ENCODE data around the gene CLEC2L. TPM values are rescaled to one million over a fixed set of nuclear protein-coding genes. Genes with fewer than 3 reads are reported as not detected.

The CLEC2L gene
- total and polyA plus RNA-seq, 7 experiments from 2014 or later: not detected

GRCh38 chr7:139572071-139572470 lies 48.6 kb downstream of the CLEC2L start:
- Histone ChIP-seq H3K36me3 (ENCODE audit: control insufficient read depth in 2 of 3, insufficient read depth in 3 of 3, low read length in 3 of 3) (peaks cover 0 to 68% (median 3%) of the 10 kb centered on the region in 3 experiments), H3K27ac (ENCODE audit: low read depth, low read length) (no peak overlapping the region), H3K4me3 (ENCODE audit: low read length) (no peak overlapping the region), H3K9me3 (ENCODE audit: control insufficient read depth in 2 of 3, low read length in 3 of 3) (no peaks in the 10 kb centered on the region), H3K27me3 (ENCODE audit: control insufficient read depth in 2 of 2, insufficient read depth in 2 of 2, low read length in 2 of 2) (no peaks in the 10 kb centered on the region), H3K4me1 (ENCODE audit: control insufficient read depth in 2 of 2, insufficient read depth in 2 of 2, low read length in 2 of 2) (no peaks in the 10 kb centered on the region)
- Mint-ChIP-seq H3K27ac (no peak overlapping the region), H3K4me1 (peaks cover 0 to 14% (median 10%) of the 10 kb centered on the region in 7 donors), H3K36me3 (peaks cover 2 to 61% (median 35%) of the 10 kb centered on the region in 5 donors), H3K4me3 (no peak overlapping the region), H3K9me3 (peaks cover 0 to 7% (median 0%) of the 10 kb centered on the region in 11 donors), H3K27me3 (no peaks in the 10 kb centered on the region)
- ATAC-seq: no peak
- ChIA-PET CTCF (no interaction called here), POLR2A (interaction anchor here (1.4 kb wide), 1 partner anchor 9 kb away, joined by 3 read pairs; no protein-coding TSS in a partner anchor)
- no peak for DNase-seq
- intact Hi-C loops (cut with micrococcal nuclease): no loop called here

DNA sequence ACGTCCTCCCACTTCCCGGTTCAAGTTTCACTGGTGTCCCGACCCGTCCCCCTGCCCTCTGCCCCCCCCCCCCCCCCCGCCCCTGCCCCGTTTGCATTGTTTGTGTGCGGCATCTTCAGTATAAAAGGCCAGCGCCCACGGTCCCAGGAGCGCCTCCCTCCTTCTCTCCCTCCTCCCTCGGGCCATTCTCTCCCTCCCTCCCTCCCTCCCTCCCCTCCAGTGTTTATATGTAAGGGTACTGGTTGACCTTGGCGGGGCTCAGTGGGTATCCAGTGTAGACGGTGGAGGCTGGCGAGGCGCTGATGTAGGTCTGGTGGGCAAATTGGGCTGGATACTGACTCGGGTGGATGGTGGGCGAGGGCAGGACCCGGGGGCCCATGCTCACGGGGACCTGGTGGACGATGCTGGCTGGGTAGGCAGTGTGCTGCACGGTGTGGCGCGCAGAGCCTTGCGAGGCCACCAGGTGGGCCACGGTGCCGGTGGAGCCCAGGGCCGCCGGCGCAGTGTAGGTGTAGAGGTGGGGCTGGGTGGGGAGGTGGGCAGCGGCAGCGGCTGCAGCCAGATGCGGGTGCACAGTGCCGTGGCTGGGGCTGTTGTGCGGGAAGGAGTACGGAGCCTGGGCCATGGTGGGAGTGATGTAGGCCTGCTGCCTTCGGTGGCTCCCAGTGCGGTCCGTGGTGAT lies 49.4 kb downstream of the CLEC2L start:
- Histone ChIP-seq H3K27me3 (ENCODE audit: control insufficient read depth in 2 of 2, insufficient read depth in 2 of 2, low read length in 2 of 2) (no peaks in the 10 kb centered on the region), H3K27ac (ENCODE audit: low read depth, low read length) (no peak overlapping the region), H3K36me3 (ENCODE audit: control insufficient read depth in 2 of 3, insufficient read depth in 3 of 3, low read length in 3 of 3) (peaks cover 0 to 73% (median 3%) of the 10 kb centered on the region in 3 experiments), H3K4me3 (ENCODE audit: low read length) (no peak overlapping the region), H3K4me1 (ENCODE audit: control insufficient read depth in 2 of 2, insufficient read depth in 2 of 2, low read length in 2 of 2) (no peaks in the 10 kb centered on the region), H3K9me3 (ENCODE audit: control insufficient read depth in 2 of 3, low read length in 3 of 3) (no peaks in the 10 kb centered on the region)
- peaks cover 0 to 8% (median 8%) of the 10 kb centered on the region in 7 donors for H3K4me1 Mint-ChIP-seq
- no peaks in the 10 kb centered on the region for H3K27me3 Mint-ChIP-seq
- H3K4me3 Mint-ChIP-seq: no peak overlapping the region
- POLR2A ChIA-PET: interaction anchor here (1.4 kb wide), 1 partner anchor 10 kb away, joined by 3 read pairs; no protein-coding TSS in a partner anchor
- H3K9me3 Mint-ChIP-seq: peaks cover 0 to 5% (median 0%) of the 10 kb centered on the region in 11 donors
- DNase-seq (no peak), ATAC-seq (no peak)
- intact Hi-C loops (cut with micrococcal nuclease): no loop called here
- CTCF ChIA-PET: no interaction called here
- peaks cover 2 to 57% (median 33%) of the 10 kb centered on the region in 5 donors for H3K36me3 Mint-ChIP-seq
- H3K27ac Mint-ChIP-seq: no peak overlapping the region

GRCh38 chr7:139573871-139574270 lies 50.4 kb downstream of the CLEC2L start:
- CTCF ChIA-PET: no interaction called here
- peaks cover 0 to 73% (median 3%) of the 10 kb centered on the region in 3 experiments for H3K36me3 ChIP-seq (ENCODE audit: control insufficient read depth in 2 of 3, insufficient read depth in 3 of 3, low read length in 3 of 3)
- POLR2A ChIA-PET: interaction anchor here (0.6 kb wide), 1 partner anchor 15 kb away, joined by 4 read pairs; no protein-coding TSS in a partner anchor
- no peak overlapping the region for H3K27ac ChIP-seq (ENCODE audit: low read depth, low read length)
- ATAC-seq: no peak
- no peaks in the 10 kb centered on the region for H3K9me3 ChIP-seq (ENCODE audit: control insufficient read depth in 2 of 3, low read length in 3 of 3)
- Mint-ChIP-seq H3K27me3 (no peaks in the 10 kb centered on the region), H3K36me3 (peaks cover 3 to 52% (median 26%) of the 10 kb centered on the region in 5 donors), H3K4me3 (no peak overlapping the region), H3K27ac (no peak overlapping the region), H3K4me1 (peaks cover 0 to 1% (median 0%) of the 10 kb centered on the region in 7 donors), H3K9me3 (no peaks in the 10 kb centered on the region)
- H3K27me3 ChIP-seq (ENCODE audit: control insufficient read depth in 2 of 2, insufficient read depth in 2 of 2, low read length in 2 of 2): no peaks in the 10 kb centered on the region
- no peaks in the 10 kb centered on the region for H3K4me1 ChIP-seq (ENCODE audit: control insufficient read depth in 2 of 2, insufficient read depth in 2 of 2, low read length in 2 of 2)
- no peak overlapping the region for H3K4me3 ChIP-seq (ENCODE audit: low read length)
- DNase-seq: no peak
- intact Hi-C loops (cut with micrococcal nuclease): no loop called here

- H3K27me3 ChIP-seq (ENCODE audit: control insufficient read depth in 2 of 2, insufficient read depth in 2 of 2, low read length in 2 of 2): no peaks in the 10 kb centered on the region
- no peak overlapping the region for H3K4me3 ChIP-seq (ENCODE audit: low read length)
- H3K4me3 Mint-ChIP-seq: no peak overlapping the region
- ATAC-seq: no peak
- H3K36me3 ChIP-seq (ENCODE audit: control insufficient read depth in 2 of 3, insufficient read depth in 3 of 3, low read length in 3 of 3): peaks cover 0 to 75% (median 3%) of the 10 kb centered on the region in 3 experiments
- POLR2A ChIA-PET: no interaction called here
- intact Hi-C loops (cut with micrococcal nuclease): no loop called here
- DNase-seq: no peak
- H3K27ac ChIP-seq (ENCODE audit: low read depth, low read length): no peak overlapping the region
- CTCF ChIA-PET: no interaction called here
- peak overlapping the region in 1 of 9 donors; percentile 21 for H3K27ac Mint-ChIP-seq
- H3K9me3 ChIP-seq (ENCODE audit: control insufficient read depth in 2 of 3, low read length in 3 of 3): no peaks in the 10 kb centered on the region
- H3K4me1 ChIP-seq (ENCODE audit: control insufficient read depth in 2 of 2, insufficient read depth in 2 of 2, low read length in 2 of 2): no peaks in the 10 kb centered on the region
- H3K36me3 Mint-ChIP-seq: peaks cover 6 to 58% (median 26%) of the 10 kb centered on the region in 5 donors
- H3K4me1 Mint-ChIP-seq: peaks cover 0 to 1% (median 0%) of the 10 kb centered on the region in 7 donors
- no peaks in the 10 kb centered on the region for H3K27me3 Mint-ChIP-seq
- no peaks in the 10 kb centered on the region for H3K9me3 Mint-ChIP-seq
These were observed 51.3 kb downstream of the CLEC2L start for GRCh38 chr7:139574618-139575337.

DNA sequence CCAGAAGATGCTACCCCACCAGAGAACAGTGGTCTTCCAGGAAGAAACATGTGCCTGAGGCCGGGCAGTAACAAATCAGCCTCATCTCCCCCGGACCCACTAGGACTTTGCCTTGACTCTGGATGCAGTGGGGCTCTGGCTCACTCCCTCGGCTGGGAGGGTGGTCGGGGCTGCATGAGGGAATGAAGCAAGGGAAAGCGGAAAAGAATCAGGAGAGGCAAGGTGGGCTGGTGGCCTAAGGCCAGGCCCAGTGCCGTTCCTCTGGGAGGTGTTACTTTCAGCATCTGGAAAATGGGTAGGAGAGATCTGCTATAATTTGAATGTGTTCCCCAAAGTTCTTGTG lies 51.8 kb downstream of the CLEC2L start:
- POLR2A ChIA-PET: no interaction called here
- no peak overlapping the region for H3K4me3 ChIP-seq (ENCODE audit: low read length)
- H3K9me3 Mint-ChIP-seq: no peaks in the 10 kb centered on the region
- no peaks in the 10 kb centered on the region for H3K27me3 ChIP-seq (ENCODE audit: control insufficient read depth in 2 of 2, insufficient read depth in 2 of 2, low read length in 2 of 2)
- H3K4me1 Mint-ChIP-seq: peaks cover 0 to 1% (median 0%) of the 10 kb centered on the region in 7 donors
- peaks cover 0 to 76% (median 3%) of the 10 kb centered on the region in 3 experiments for H3K36me3 ChIP-seq (ENCODE audit: control insufficient read depth in 2 of 3, insufficient read depth in 3 of 3, low read length in 3 of 3)
- CTCF ChIA-PET: no interaction called here
- ATAC-seq (no peak), DNase-seq (no peak)
- no peak overlapping the region for H3K27ac ChIP-seq (ENCODE audit: low read depth, low read length)
- no peaks in the 10 kb centered on the region for H3K27me3 Mint-ChIP-seq
- H3K4me3 Mint-ChIP-seq: no peak overlapping the region
- peak overlapping the region in 1 of 9 donors; percentile 21 for H3K27ac Mint-ChIP-seq
- no peaks in the 10 kb centered on the region for H3K4me1 ChIP-seq (ENCODE audit: control insufficient read depth in 2 of 2, insufficient read depth in 2 of 2, low read length in 2 of 2)
- intact Hi-C loops (cut with micrococcal nuclease): no loop called here
- H3K9me3 ChIP-seq (ENCODE audit: control insufficient read depth in 2 of 3, low read length in 3 of 3): no peaks in the 10 kb centered on the region
- peaks cover 6 to 59% (median 25%) of the 10 kb centered on the region in 5 donors for H3K36me3 Mint-ChIP-seq

DNA sequence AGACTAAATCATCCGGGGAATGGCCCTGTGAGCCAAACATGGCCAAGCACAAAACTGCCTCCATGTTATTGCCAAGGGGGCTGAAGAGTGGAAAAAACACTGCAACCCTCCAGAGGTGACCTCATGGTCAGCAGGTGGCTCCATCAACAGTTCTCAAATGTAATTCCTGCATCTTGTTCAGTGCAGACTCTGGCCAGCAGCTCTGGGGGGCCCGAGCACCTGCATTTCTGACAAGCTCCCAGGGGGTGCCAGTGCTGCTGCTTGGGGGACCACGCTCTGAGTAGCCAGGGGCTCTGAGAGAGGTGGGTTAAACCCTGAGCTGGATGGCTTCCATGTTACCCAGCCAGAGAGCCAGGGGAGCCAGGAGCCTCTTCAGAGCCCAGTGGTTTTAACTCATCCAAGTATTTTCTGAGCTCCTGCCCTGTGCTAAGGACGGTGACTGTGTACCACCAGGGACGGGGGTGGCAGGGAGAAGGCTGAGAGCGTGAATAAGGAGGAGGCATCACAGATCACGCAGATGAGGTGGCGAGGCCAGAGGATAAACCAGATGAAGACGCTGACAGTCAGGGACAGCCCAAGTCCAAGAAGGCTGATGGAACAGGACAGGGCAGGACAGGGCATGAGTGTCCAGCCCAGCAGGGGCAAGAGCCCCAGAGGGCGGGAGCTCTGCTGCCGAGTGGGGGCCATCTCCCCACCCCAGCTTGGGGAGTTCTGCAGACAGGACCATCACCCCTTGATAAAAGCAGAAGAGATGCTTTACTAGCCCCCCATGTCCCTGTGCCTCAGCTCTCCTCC lies 52.9 kb downstream of the CLEC2L start:
- Histone ChIP-seq H3K27ac (ENCODE audit: low read depth, low read length) (no peak overlapping the region), H3K9me3 (ENCODE audit: control insufficient read depth in 2 of 3, low read length in 3 of 3) (no peaks in the 10 kb centered on the region), H3K4me3 (ENCODE audit: low read length) (no peak overlapping the region), H3K36me3 (ENCODE audit: control insufficient read depth in 2 of 3, insufficient read depth in 3 of 3, low read length in 3 of 3) (peaks cover 0 to 76% (median 3%) of the 10 kb centered on the region in 3 experiments), H3K4me1 (ENCODE audit: control insufficient read depth in 2 of 2, insufficient read depth in 2 of 2, low read length in 2 of 2) (no peaks in the 10 kb centered on the region), H3K27me3 (ENCODE audit: control insufficient read depth in 2 of 2, insufficient read depth in 2 of 2, low read length in 2 of 2) (no peaks in the 10 kb centered on the region)
- intact Hi-C loops (cut with micrococcal nuclease): no loop called here
- peak overlapping the region in 1 of 9 donors; percentile 34 for H3K27ac Mint-ChIP-seq
- ATAC-seq (no peak), DNase-seq (no peak)
- no peaks in the 10 kb centered on the region for H3K9me3 Mint-ChIP-seq
- CTCF ChIA-PET: interaction anchor here (0.6 kb wide), 1 partner anchor 728 kb away, joined by 4 read pairs; no protein-coding TSS in a partner anchor
- no peak overlapping the region for H3K4me3 Mint-ChIP-seq
- POLR2A ChIA-PET: no interaction called here
- peaks cover 0 to under 1% (median 0%) of the 10 kb centered on the region in 7 donors for H3K4me1 Mint-ChIP-seq
- H3K36me3 Mint-ChIP-seq: peaks cover 6 to 57% (median 17%) of the 10 kb centered on the region in 5 donors
- no peaks in the 10 kb centered on the region for H3K27me3 Mint-ChIP-seq

All from naive thymus-derived CD4-positive, alpha-beta T cell (primary cell).